ENCODE results near the gene GLI3.

DNA sequence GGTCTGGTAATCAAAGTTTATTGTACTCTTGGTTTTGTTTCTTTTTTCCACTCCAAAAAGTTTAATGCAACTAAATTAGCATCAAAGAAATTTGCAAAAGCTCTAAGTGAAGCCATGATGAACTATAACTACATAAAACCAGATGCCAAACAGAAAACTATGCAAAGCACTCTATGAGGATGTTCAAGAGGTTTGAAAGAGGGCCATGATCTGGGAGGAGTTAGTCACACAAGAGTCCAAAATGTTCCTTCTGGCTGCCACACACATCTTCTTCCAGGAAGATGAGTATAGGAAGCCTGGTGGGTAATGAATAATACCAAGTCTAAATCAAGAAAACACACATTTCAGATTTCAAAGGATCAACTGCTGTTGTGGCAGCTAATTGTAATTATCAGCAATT, 28.4 kb downstream of the GLI3 start:
- TF ChIP-seq, protein P1, sequence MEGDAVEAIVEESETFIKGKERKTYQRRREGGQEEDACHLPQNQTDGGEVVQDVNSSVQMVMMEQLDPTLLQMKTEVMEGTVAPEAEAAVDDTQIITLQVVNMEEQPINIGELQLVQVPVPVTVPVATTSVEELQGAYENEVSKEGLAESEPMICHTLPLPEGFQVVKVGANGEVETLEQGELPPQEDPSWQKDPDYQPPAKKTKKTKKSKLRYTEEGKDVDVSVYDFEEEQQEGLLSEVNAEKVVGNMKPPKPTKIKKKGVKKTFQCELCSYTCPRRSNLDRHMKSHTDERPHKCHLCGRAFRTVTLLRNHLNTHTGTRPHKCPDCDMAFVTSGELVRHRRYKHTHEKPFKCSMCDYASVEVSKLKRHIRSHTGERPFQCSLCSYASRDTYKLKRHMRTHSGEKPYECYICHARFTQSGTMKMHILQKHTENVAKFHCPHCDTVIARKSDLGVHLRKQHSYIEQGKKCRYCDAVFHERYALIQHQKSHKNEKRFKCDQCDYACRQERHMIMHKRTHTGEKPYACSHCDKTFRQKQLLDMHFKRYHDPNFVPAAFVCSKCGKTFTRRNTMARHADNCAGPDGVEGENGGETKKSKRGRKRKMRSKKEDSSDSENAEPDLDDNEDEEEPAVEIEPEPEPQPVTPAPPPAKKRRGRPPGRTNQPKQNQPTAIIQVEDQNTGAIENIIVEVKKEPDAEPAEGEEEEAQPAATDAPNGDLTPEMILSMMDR (IDR thresholded peaks at IDR 0.05): no peak
- no peak for TF ChIP-seq SIN3A (IDR thresholded peaks at IDR 0.05; ENCODE audit: borderline replicate concordance, low read depth, low read length)
- no peak for TF ChIP-seq MXI1 (IDR thresholded peaks at IDR 0.05; ENCODE audit: low read depth, low read length)
- TF ChIP-seq NRF1 (IDR thresholded peaks at IDR 0.05; ENCODE audit: low read depth, low read length): no peak
- TF ChIP-seq POLR2AphosphoS5 (IDR thresholded peaks at IDR 0.05; ENCODE audit: low read depth, low read length): no peak
- TF ChIP-seq, protein P2, sequence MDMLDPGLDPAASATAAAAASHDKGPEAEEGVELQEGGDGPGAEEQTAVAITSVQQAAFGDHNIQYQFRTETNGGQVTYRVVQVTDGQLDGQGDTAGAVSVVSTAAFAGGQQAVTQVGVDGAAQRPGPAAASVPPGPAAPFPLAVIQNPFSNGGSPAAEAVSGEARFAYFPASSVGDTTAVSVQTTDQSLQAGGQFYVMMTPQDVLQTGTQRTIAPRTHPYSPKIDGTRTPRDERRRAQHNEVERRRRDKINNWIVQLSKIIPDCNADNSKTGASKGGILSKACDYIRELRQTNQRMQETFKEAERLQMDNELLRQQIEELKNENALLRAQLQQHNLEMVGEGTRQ (IDR thresholded peaks at IDR 0.05; ENCODE audit: borderline replicate concordance, low read depth, low read length): no peak
- TF ChIP-seq CHD2 (IDR thresholded peaks at IDR 0.05; ENCODE audit: low read length, partially characterized antibody): no peak

Measured in SK-N-SH (cell line).